AG10803 (cell line): Measurements from ENCODE around the gene ALOX5.

Source experiments
- DNase-seq: peaks from one replicate; pipeline ENCODE4 v3.0.0; 2010; ENCODE audit warnings: low read depth
- H3K4me3 ChIP-seq: 2 replicates; pipeline ENCODE4 v1.5.1; 2011; ENCODE audit warnings: mild to moderate bottlenecking, low read length, control low read depth
- CTCF ChIP-seq: conservative IDR thresholded peaks from 2 replicates; pipeline ENCODE4 v1.5.1; 2011; ENCODE audit warnings: mild to moderate bottlenecking, low read length, control low read depth, inconsistent platforms

The ALOX5 gene

GRCh38 chr10:45451407-45451806 is 77.4 kb downstream of the ALOX5 start:
- no peak for DNase-seq
- no peak overlapping the region for H3K4me3 ChIP-seq
- TF ChIP-seq CTCF = no peak

- DNase-seq = no peak
- no peak overlapping the region for H3K4me3 ChIP-seq
- TF ChIP-seq CTCF = no peak
These were observed 78.3 kb downstream of the ALOX5 start for GRCh38 chr10:45452268-45452667.

GRCh38 chr10:45452743-45453452 is 78.9 kb downstream of the ALOX5 start:
- no peak for TF ChIP-seq CTCF
- H3K4me3 ChIP-seq = no peak overlapping the region
- DNase-seq = no peak

GRCh38 chr10:45453639-45454255 is 79.7 kb downstream of the ALOX5 start:
- TF ChIP-seq CTCF = no peak
- H3K4me3 ChIP-seq = no peak overlapping the region
- no peak for DNase-seq

- TF ChIP-seq CTCF = no peak
- DNase-seq = no peak
- H3K4me3 ChIP-seq = no peak overlapping the region
These were observed 80.2 kb downstream of the ALOX5 start for GRCh38 chr10:45454262-45454661.

- no peak for TF ChIP-seq CTCF
- H3K4me3 ChIP-seq = no peak overlapping the region
- no peak for DNase-seq
These were observed 80.8 kb downstream of the ALOX5 start for GRCh38 chr10:45454859-45455258.

GRCh38 chr10:45456233-45456632 is 82.2 kb downstream of the ALOX5 start:
- no peak overlapping the region for H3K4me3 ChIP-seq
- no peak for DNase-seq
- no peak for TF ChIP-seq CTCF
